H1 (cell line): ENCODE measurements around the gene ANKRD12. TPM values are rescaled to one million over a fixed set of nuclear protein-coding genes. Genes with fewer than 3 reads are reported as not detected.

Experiments used
- CTCF ChIA-PET: fragments of 300-600 bp; sonication (Branson Sonifier 250); formaldehyde crosslinking; loops from one replicate; lab custom pipeline; 2021; ENCODE audit not compliant: partially characterized antibody; lab: Charles Lee
- POLR2A ChIA-PET: fragments of 300-600 bp; sonication (Branson Sonifier 250); formaldehyde crosslinking; loops from one replicate; lab custom pipeline; 2021; ENCODE audit warnings: inconsistent platforms; ENCODE audit not compliant: partially characterized antibody; lab: Charles Lee
- DNase-seq, 2 experiments: peaks; one replicate each; pipeline versions ENCODE4 v3.0.0 to v3.0.0-alpha.2; 2010 to 2022; ENCODE audit warnings: low spot score in 2 of 2, low read depth in 1 of 2, mixed read lengths in 1 of 2
- FAIRE-seq: peaks from 2 replicates; lab custom pipeline; 2011; peaks lifted over from hg19 to GRCh38; lab: Jason Lieb, UNC
- H2AFZ ChIP-seq: 2 replicates; pipeline ENCODE4 v1.8.1; 2012; ENCODE audit warnings: low read length, inconsistent platforms
- H2AK5ac ChIP-seq: 2 replicates; pipeline ENCODE4 v1.6.1; 2013; ENCODE audit warnings: low read depth, low read length
- H2BK120ac ChIP-seq: replicated peaks from 2 replicates; pipeline ENCODE3; 2013; ENCODE audit warnings: low read depth, low read length, inconsistent platforms
- H2BK12ac ChIP-seq: 2 replicates; pipeline ENCODE4 v1.6.1; 2013; ENCODE audit warnings: low read depth, low read length
- H2BK15ac ChIP-seq: 2 replicates; pipeline ENCODE4 v1.6.1; 2013; ENCODE audit warnings: low read length
- H2BK20ac ChIP-seq: 2 replicates; pipeline ENCODE4 v1.6.1; 2013; ENCODE audit warnings: low read length
- H2BK5ac ChIP-seq: 2 replicates; pipeline ENCODE4 v1.6.1; 2013; ENCODE audit warnings: low read depth, low read length
- H3K14ac ChIP-seq: 2 replicates; pipeline ENCODE4 v1.6.1; 2013; ENCODE audit warnings: inconsistent platforms; ENCODE audit not compliant: insufficient read length
- H3K18ac ChIP-seq: 2 replicates; pipeline ENCODE4 v1.6.1; 2013; ENCODE audit warnings: low read length; ENCODE audit errors: extremely low read depth
- H3K23ac ChIP-seq: 2 replicates; pipeline ENCODE4 v1.6.1; 2013; ENCODE audit warnings: inconsistent platforms; ENCODE audit not compliant: insufficient read length
- H3K23me2 ChIP-seq: 2 replicates; pipeline ENCODE4 v1.6.1; 2013; ENCODE audit warnings: low read depth, low read length
- H3K27ac ChIP-seq: 2 replicates; pipeline ENCODE4 v1.6.1; 2011; ENCODE audit warnings: low read depth, low read length, inconsistent platforms
- H3K27me3 ChIP-seq, 4 experiments: replicated peaks in 1 of 4; 1 replicate in 1 of 4; 2 replicates in 3 of 4; pipeline versions ENCODE4 v1.6.1 to v1.8.1; 2011 to 2013; ENCODE audit warnings: low read length in 3 of 4, mild to moderate bottlenecking in 3 of 4, inconsistent platforms in 2 of 4, mixed read lengths in 2 of 4, moderate library complexity in 1 of 4; ENCODE audit not compliant: control insufficient read depth in 3 of 4, insufficient read depth in 3 of 4; ENCODE audit errors: extremely low read depth in 1 of 4
- H3K36me3 ChIP-seq, 4 experiments: 2 replicates each; pipeline versions ENCODE4 v1.6.1 to v1.8.1; 2011 to 2013; ENCODE audit warnings: mild to moderate bottlenecking in 4 of 4, low read length in 3 of 4, moderate library complexity in 2 of 4, control low read depth in 1 of 4, inconsistent platforms in 1 of 4; ENCODE audit not compliant: insufficient read depth in 4 of 4, control insufficient read depth in 2 of 4
- H3K4ac ChIP-seq: replicated peaks from 2 replicates; pipeline ENCODE3; 2013; ENCODE audit warnings: low read length, low read depth, mixed read lengths, inconsistent platforms; ENCODE audit not compliant: insufficient read length
- H3K4me1 ChIP-seq, 4 experiments: replicated peaks in 1 of 4; 1 replicate in 1 of 4; 2 replicates in 3 of 4; pipeline versions ENCODE4 v1.6.1 to v1.8.1; 2011 to 2013; ENCODE audit warnings: low read length in 3 of 4, inconsistent platforms in 2 of 4, mixed read lengths in 1 of 4; ENCODE audit not compliant: insufficient read depth in 4 of 4, control insufficient read depth in 3 of 4
- H3K4me2 ChIP-seq, 2 experiments: 2 replicates each; pipeline versions ENCODE4 v1.6.1 to v1.8.1; 2011 to 2013; ENCODE audit warnings: low read depth in 2 of 2, low read length in 2 of 2, control low read depth in 1 of 2, inconsistent platforms in 1 of 2, mild to moderate bottlenecking in 1 of 2; ENCODE audit not compliant: insufficient read depth in 1 of 2
- H3K4me3 ChIP-seq, 4 experiments: fragments of 200-600, 300-600 bp in 1 of 4; sonication (generic), shearing (Covaris generic), sonication (Bioruptor Twin) in 1 of 4; 2 replicates each; pipeline versions ENCODE4 v1.5.1 to v1.8.1; 2011 to 2016; ENCODE audit warnings: low read length in 4 of 4, low read depth in 3 of 4, control low read depth in 2 of 4, inconsistent platforms in 2 of 4, mild to moderate bottlenecking in 2 of 4, mixed read lengths in 1 of 4, moderate library complexity in 1 of 4; ENCODE audit not compliant: insufficient read depth in 2 of 4; ENCODE audit errors: extremely low read depth in 1 of 4
- H3K56ac ChIP-seq: replicated peaks from 2 replicates; pipeline ENCODE3; 2013; ENCODE audit warnings: low read depth, mild to moderate bottlenecking, mixed read lengths, low read length, inconsistent platforms; ENCODE audit not compliant: insufficient read length
- H3K79me1 ChIP-seq: 2 replicates; pipeline ENCODE4 v1.6.1; 2013; ENCODE audit warnings: low read depth, low read length, control low read depth
- H3K79me2 ChIP-seq, 2 experiments: 2 replicates each; pipeline versions ENCODE4 v1.6.1 to v1.8.1; 2012 to 2013; ENCODE audit warnings: low read length in 2 of 2, mild to moderate bottlenecking in 2 of 2, inconsistent platforms in 1 of 2; ENCODE audit not compliant: insufficient read depth in 2 of 2, control insufficient read depth in 1 of 2
- H3K9ac ChIP-seq, 4 experiments: replicated peaks in 1 of 4; 1 replicate in 1 of 4; 2 replicates in 3 of 4; pipeline versions ENCODE4 v1.6.1 to v1.8.1; 2011 to 2013; ENCODE audit warnings: low read depth in 3 of 4, low read length in 3 of 4, control low read depth in 2 of 4, mild to moderate bottlenecking in 2 of 4, moderate library complexity in 2 of 4, inconsistent platforms in 1 of 4; ENCODE audit errors: extremely low read depth in 1 of 4
- H3K9me3 ChIP-seq, 2 experiments: 2 replicates each; pipeline versions ENCODE4 v1.6.1 to v1.8.1; 2012 to 2013; ENCODE audit warnings: mild to moderate bottlenecking in 2 of 2, moderate library complexity in 2 of 2, control low read depth in 1 of 2, inconsistent platforms in 1 of 2, low read depth in 1 of 2, low read length in 1 of 2, mixed read lengths in 1 of 2; ENCODE audit not compliant: insufficient read depth in 2 of 2
- H4K20me1 ChIP-seq, 2 experiments: replicated peaks in 1 of 2; 2 replicates each; pipeline versions ENCODE3 to v1.8.1; 2011 to 2013; ENCODE audit warnings: inconsistent platforms in 2 of 2, low read length in 2 of 2, mild to moderate bottlenecking in 1 of 2; ENCODE audit not compliant: insufficient read depth in 2 of 2, control insufficient read depth in 1 of 2
- H4K5ac ChIP-seq: 2 replicates; pipeline ENCODE4 v1.6.1; 2013; ENCODE audit warnings: low read length, low read depth, mixed read lengths, inconsistent platforms; ENCODE audit not compliant: insufficient read length
- H4K8ac ChIP-seq: 2 replicates; pipeline ENCODE4 v1.8.0; 2013; ENCODE audit warnings: mild to moderate bottlenecking, moderate library complexity, low read length, inconsistent platforms; ENCODE audit not compliant: insufficient read depth; ENCODE audit errors: extremely low read depth
- H4K91ac ChIP-seq: replicated peaks from 2 replicates; pipeline ENCODE3; 2013; ENCODE audit warnings: low read length, mixed read lengths, inconsistent platforms; ENCODE audit not compliant: insufficient read length
- JUND ChIP-seq: IDR thresholded peaks from 2 replicates; pipeline ENCODE4 v1.6.1; 2011; ENCODE audit warnings: mild to moderate bottlenecking, improper control_type of control experiment, low read length
- WGBS, 2 experiments: shearing (Covaris generic) in 1 of 2; methylation state at CpG; one replicate each; pipeline versions ENCODE4 v1.1.6 to v1.1.7; 2013 to 2015; ENCODE audit warnings: low lambda C conversion rate in 2 of 2, mixed read lengths in 2 of 2, inconsistent platforms in 1 of 2, low coverage in 1 of 2, missing lambda C conversion rate in 1 of 2; ENCODE audit not compliant: insufficient replicate concordance in 2 of 2, insufficient coverage in 1 of 2, insufficient read length in 1 of 2; ENCODE audit errors: extremely low coverage in 1 of 2, missing lambda C conversion rate in 1 of 2; 5-methylcytosine and 5-hydroxymethylcytosine counted together
- polyA plus RNA-seq, 7 experiments: library from polyadenylated mRNA; depleted of rRNA in 3 of 7; stranded (reverse) in 5 of 7; unstranded in 2 of 7; fragments of >200 nt in 5 of 7; fragments of 200-250 nt in 2 of 7; gene quantifications; 1 replicate in 5 of 7; 2 replicates in 1 of 7; 4 replicates in 1 of 7; pipeline versions ENCODE4 v1.2.1 to v1.2.3, GENCODE V29; 2011 to 2013; ENCODE audit warnings: missing spikeins in 2 of 7, mixed read lengths in 2 of 7
- total RNA-seq: library from RNA; stranded (reverse); fragmentation: NEBNext Ultra II Directional; extraction: Animal tissue kit (Norgen Biotek cat#: 25700); gene quantifications from 2 replicates; pipeline ENCODE4 v1.2.1, GENCODE V29; 2021

Gene ANKRD12
- total and polyA plus RNA-seq, 2 of the 8 experiments (the other 6 are each of a cell fraction or from before 2014, with no cell fraction given): 2.6 to 37.9 TPM

GRCh38 chr18:9140984-9141383 is 4.4 kb downstream of the ANKRD12 start:
- 92% methylated on average over 2 of the region's 2 CpGs; no CpG with 5 or more reads in 1 of the 2 experiments for WGBS, 2 experiments
- Histone ChIP-seq H3K4me3 (no peak overlapping the region), H3K27ac (no peak overlapping the region), H3K27me3 (no peaks in the 10 kb centered on the region), H2BK5ac (no peak overlapping the region), H4K91ac (no peak overlapping the region), H4K5ac (no peak overlapping the region), H3K79me2 (peaks cover 7 to 83% of the 10 kb centered on the region in 2 experiments), H3K18ac (no peak overlapping the region), H3K4me1 (peaks cover 0 to 6% (median 1%) of the 10 kb centered on the region in 4 experiments; a peak in 2 of 7 replicates), H3K9ac (no peak overlapping the region), H3K56ac (no peak overlapping the region), H2AK5ac (no peak overlapping the region), H3K79me1 (peaks cover 4% of the 10 kb centered on the region; the same call in 1 of the 2 replicates), H3K9me3 (no peaks in the 10 kb centered on the region), H4K20me1 (peaks cover 0 to 7% of the 10 kb centered on the region in 2 experiments), H2AFZ (no peak overlapping the region), H3K4me2 (no peak overlapping the region), H3K36me3 (no peaks in the 10 kb centered on the region; a peak in 1 of 8 replicates), H2BK15ac (no peak overlapping the region), H2BK12ac (no peak overlapping the region), H3K4ac (no peak overlapping the region), H2BK120ac (no peak overlapping the region), H3K14ac (no peak overlapping the region), H2BK20ac (no peak overlapping the region), H4K8ac (no peak overlapping the region), H3K23ac (no peak overlapping the region), H3K23me2 (peaks cover 5% of the 10 kb centered on the region)
- ChIA-PET POLR2A (interaction anchor here (0.6 kb wide), 1 partner anchor 461 kb away, joined by 4 read pairs; no protein-coding TSS in a partner anchor), CTCF (interaction anchor here (1.4 kb wide), 1 partner anchor 67 kb away, joined by 6 read pairs; no protein-coding TSS in a partner anchor)
- DNase-seq (no peak), FAIRE-seq (no peak)
- no peak for TF ChIP-seq JUND
